CD4-positive, alpha-beta T cell treated with Interleukin-17A for 1 hour (primary cell): Measurements from ENCODE around the gene PDE11A.
"Not testable (repeated sequence)": the region's sequence is repeated elsewhere in the genome, so short reads cannot be mapped to it uniquely, and the experiment has no call there.

Experiments
- DNase-seq: peaks from one replicate; pipeline ENCODE4 v3.0.0-alpha.2; 2020

The PDE11A gene

DNA sequence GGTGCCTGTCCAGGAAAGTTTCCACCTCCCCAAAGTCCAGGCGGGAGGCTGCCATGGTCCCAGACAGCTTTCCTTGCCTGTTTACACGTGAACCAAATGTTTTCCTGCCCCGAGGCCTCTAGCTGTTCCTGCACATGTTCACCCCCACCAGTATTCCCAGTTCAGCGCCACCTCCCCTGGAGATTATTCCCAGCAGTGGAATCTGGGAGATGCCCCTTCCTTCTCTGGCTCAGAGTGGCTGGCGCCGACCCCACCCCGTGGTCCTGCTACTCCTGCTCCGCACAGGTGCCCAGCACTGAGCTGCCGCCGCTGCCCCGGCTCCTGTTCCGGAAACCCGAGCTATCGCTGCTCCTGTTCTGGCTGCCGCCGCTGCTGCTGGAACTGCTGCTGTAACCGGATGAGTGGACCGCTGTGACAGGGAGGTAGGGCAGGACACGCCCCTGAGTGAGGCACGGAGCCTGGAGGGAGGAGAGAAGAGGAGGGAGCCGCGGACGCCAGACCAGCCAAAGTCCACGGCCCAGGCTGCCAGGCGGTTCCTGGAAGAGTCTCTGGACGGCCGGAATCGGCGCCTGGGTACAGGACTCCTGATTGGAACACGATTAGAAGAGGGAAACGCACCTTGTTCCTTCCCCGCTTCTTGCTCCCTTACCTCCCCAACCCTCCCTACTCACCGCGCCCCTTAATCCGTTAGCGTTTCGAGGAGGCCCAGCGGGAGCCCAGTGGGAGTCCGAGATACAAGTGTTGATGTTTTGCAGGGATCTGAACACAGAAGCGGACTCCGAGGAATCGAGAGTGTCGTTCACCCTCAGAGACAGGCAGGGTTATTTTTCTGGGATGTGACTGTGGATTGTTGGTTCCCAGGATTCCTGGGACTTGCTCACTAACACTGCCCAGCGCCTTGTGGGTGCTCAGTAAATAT is at the start of gene PDE11A:
TSS of gene PDE11A (minus strand) at position 395 of the 919 bp plus-strand sequence. CDS start at position 55, 340 bp downstream.
- no peak for DNase-seq

DNA sequence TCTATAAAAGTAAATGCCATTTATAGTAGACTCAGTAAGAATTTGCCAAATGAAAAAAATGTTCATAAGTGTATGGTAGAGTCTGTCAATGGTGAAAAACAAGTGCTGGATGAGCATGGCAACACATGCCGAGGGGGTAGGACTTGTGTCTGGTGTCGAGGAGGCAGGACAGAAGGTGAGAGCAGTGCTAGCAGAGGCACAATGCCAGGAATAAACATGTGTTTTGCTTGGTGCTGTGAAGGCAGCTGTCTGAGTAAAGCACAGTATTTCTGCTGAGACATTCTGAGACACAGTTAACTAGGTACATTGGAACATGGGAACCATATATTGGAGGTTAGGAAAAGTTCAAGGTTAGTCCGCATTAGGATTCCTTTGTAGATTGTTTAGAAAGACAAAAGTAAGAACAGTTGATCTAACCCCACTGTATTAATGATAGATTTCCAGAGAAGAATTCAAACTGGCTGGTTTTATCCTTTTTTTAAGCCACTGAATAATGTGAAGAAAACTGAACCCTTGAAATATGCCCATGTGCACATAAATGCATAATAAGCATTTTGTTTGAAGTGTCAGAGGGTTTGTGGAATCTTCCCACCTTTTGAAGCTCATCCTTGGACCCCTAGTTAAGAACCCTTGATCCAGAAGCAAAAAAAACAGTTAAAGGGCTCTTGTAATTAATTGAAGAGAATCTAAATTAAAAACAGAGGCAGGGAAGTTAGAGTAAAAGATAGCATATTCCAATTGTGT is 46.8 kb upstream of the PDE11A start:
- no peak for DNase-seq

DNA sequence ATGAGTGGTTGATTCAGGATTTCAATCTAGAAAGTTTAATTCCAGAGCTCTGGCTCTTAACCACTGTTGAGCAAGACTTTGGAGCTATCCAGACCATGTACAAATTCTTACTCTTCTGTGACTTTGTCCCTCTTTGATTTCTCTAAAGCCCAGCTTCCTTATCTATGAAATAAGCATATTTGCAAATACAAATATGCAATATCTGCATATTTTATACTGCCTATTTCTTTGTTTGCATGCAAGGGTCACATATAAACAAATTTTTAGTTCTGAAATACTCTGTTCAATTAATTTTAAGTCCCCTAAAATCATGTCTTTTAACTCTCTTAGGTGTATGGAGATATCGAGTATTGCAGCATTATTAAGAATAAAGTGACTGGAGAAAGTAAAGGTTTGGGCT is 45.1 kb upstream of the PDE11A start:
- DNase-seq: no peak

DNA sequence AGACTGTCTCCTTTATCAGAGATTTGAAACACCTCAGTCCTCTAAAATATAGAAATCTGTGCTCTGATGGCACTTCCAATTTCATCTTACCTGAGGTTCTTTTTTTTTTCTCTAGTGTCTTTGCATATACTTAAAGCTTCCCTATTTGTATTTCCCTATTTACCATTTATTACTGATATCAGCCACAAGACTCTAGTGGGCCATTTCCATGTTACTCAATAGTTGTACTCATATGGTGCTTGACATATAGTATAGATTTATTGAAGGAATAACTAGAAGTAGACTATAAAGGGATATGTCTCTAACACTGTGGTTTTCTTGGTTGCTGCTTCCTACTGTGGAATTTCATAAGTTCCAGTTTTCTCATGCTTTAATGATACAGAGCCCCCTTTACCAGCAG is 42.7 kb upstream of the PDE11A start:
- DNase-seq: no peak

DNA sequence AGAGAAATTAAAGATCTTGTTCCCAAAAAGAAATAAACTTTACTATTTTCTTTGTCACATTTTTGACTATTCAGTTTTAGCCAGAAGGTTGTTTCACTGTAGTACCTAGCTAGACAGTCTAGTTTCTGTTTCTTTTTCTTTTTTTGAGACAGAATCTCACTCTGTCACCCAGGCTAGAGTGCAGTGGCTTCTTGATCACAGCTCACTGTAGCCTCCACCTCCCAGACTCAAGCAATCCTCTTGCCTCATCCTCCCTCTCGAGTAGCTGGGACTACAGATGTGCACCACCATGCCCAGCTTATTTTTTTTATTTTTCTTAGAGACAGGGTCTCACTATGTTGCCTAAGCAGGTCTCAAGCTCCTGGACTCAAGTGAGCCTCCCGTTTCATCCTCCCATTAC is 41.9 kb upstream of the PDE11A start:
- DNase-seq: no peak

DNA sequence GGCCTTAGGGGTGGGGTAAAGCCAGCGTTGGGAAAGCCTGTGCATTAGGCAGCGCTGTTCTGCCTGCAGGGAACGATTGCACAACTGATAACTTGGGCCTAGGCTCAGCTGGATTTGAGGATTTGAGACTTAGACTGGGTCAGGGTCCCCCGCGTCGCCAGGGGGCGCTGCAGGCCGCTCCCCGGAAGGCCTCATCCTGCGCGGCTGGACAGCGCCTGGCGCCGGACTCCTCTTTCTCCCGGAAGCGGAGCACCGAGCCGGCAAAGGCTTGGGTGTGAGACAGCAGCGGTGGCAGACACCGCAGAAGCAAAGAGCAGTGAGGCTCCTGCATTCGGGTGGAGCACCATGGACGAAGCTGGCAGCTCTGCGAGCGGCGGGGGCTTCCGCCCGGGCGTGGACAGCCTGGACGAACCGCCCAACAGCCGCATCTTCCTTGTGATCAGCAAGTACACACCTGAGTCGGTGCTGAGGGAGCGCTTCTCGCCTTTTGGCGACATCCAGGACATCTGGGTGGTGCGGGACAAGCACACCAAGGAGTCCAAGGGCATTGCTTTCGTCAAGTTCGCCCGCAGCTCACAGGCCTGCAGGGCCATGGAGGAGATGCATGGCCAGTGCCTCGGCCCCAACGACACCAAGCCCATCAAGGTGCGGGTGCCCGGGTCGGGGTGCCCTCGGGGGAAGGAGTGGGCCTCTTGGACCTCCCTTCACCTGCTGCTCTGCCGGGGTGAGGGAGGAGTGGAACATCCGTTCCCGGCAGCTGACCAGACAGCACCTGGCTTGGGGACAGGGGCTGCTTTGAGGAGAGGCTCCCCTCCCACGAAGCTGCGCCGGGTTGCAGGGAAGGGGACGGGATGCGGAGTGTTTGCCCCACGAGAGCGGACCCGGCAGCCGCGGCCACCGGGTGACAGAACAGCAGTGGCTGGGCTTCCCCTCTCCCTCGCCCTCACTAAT is 39.9 kb upstream of the PDE11A start, which contains the start of gene RBM45:
TSS of gene RBM45 (plus strand) at position 236 of the 951 bp plus-strand sequence. CDS start at position 346, 110 bp downstream.
- peak; percentile 86 for DNase-seq

DNA sequence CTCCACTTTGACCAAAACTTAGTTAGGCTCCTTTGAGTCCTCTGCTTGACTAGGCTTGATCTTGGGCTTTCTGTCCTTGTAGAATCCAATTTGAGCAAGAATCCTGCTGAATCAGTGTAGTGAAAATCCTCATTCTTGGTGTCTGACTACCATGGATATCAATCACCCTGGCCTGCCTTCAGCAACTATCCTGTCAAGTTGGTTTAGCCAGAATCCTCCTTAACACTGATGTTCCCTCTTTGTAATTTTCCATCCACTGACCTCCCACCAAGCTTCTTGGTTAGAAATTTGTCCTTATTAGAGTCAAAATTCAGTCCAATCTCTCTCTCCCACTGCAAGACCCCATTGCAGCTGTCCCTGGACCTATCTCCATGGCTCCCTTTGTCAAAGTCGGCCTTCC is 39.2 kb upstream of the PDE11A start:
- no peak for DNase-seq

DNA sequence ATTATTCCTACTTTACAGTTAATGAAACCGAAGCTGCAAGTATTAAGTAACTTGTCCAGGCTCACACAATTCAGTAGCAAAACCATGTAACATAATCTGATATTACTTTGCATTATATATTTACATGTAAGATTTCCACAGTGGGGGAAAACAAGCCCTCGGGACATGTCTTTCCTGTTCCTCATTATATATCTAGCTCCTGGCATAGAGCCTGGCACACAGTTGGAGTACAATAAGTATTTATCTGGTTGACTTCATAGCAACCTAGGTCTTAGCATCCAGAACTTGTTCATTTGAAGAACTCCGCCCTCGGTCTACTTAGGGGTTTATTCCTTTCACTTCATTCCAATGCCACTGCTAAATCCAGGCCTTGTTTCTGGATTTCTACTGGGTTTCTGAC is 38.1 kb upstream of the PDE11A start:
- no peak for DNase-seq

DNA sequence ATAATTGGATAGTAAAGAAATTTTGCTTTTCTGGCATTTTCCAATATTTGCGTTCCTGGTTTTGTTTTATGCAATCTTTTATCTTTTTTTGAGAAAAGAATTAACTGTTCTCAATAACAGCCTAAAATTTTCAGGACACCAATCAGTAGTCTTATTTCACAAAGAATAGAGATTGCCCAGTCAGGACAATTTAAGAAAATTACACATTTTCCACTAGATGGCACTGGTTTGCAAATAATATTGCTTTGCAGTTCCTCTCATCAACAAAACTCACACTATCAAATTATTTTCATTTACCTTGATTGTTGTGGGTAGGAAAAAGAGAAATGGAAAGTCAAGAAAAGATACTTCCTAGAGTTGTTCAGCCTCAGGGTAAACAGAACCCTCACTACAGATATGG is 37.2 kb upstream of the PDE11A start:
- DNase-seq: peak; percentile 59

DNA sequence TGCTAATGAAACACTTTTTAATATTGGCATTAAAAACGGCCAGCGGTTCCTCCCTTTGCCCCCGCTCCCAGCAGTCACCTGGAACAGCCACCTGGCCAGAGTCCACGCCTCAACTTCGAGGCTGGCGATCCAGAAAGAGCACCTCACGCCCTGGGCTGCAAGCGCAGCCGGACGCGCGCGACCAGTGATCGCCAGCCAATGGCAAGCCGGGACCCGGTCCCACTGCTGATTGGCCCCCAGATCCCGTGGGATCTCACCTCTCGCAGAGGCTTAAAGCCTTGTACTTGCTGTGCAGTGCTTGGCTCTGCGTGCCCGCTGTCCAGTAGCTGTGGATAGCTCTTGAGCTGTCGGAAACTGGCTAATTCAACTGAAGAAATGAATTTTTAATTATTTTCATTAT is 35.6 kb upstream of the PDE11A start:
- no peak for DNase-seq

DNA sequence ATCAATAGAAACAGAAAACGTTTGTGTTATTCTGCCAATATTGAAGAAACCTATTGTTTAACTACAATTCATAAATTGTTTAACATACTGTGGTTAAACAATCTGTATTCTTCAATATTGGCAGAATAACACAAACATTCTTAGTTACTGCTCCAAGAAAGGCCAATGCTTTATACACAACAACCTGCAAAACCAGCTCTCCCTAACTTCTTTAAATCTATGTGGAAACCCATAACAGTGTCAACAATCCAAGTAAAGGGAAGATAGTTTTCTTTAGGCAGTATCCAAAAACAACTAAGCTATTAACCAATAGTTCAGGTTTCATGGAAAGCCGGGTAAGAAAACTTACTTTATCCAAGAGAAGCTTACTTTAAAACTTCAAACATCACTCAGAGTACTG is 33.5 kb upstream of the PDE11A start:
- no peak for DNase-seq

DNA sequence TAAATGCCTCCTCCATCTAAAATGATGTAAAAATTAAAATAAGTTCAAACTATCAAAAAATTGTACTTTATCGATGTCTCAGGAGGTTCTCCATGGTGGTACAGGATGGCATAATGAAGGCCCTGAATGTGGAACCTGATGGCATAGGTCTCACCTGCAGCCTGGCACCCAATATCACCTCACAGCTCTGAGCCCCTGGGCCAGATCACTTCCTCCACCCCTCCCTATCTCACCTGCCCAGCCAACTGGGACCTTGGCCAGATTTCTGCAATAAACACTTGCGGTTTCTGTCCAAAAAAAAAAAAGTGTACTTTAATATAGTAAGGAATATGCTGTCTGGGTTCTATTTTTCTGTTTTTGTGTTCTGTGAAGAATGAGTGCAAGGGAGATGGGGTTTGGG is 33.0 kb upstream of the PDE11A start:
- no peak for DNase-seq

DNA sequence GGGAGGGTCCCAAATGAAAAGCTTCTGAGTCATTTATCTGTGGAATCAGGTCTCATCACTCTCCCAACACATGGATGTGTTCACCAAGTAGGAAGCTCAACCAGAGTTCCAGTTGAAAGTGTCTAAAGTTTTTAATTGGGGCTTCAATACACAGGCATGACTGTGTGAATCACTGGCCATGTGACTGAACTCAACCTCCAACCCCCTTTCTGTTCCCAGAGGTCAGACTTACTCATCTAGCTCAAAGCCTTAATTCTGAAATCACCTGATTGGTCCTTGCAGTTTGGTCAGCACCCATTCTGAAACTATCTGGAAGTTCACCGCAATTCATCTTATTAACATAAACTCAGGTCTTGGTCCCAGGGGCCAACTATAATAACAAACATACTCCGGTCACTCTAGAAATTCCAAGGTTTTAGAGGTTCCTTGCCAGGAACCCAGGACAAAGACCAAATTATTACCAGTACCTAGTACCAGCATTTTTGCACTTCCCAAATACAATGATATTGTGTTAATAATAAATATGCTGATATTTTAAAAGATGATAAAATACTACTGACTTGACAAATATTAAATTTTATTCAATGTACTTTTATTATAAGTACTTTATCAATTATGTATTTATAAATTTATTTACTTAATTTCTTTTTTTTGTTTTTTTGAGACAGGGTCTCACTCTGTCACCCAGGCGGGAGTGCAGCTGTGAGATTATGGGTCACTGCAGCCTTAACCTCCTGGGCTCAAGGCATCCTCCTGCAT is 28.9 kb upstream of the PDE11A start:
- DNase-seq: no peak

DNA sequence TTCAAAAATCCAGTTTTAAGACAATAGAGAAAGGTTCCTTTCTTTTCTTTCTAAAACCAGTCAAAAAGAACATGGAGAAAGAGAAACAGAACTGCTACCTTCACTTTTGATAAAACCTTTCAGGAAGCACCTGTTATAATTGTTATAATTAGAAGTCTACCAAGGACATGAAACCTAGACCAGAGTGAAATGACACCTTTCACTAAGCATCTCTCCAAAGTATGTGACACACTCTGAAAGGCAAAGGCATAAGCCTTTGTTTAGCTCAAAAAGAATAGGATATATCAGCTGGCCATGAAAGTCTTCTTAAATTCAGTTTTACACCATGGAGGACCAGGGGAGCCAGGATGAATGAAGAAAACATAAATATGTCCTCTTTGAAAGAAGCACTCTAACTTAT is 20.9 kb upstream of the PDE11A start:
- DNase-seq: no peak

DNA sequence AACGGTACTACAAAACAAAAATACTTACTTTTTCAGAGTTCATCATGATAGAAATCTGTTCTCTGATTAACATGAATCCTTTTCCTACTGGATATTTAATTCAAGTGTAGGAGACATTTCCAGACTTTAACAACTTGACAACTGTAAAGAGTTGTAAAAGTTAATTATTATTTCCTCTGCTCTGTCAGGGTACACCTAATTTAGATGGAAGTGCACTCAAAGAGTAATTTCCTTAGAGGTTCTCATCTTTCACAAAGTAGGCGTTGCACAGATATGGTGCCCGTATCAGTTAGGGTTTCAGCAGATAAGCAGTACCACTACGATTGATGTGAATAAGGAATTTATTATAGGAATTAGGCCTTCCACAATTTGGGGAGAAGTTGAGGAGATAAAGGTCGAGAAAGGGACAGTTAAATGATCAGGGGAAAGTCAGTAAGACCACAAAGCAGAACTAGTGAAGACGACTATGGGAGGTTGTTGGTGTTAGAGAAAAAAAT is 16.2 kb upstream of the PDE11A start:
- DNase-seq: no peak

DNA sequence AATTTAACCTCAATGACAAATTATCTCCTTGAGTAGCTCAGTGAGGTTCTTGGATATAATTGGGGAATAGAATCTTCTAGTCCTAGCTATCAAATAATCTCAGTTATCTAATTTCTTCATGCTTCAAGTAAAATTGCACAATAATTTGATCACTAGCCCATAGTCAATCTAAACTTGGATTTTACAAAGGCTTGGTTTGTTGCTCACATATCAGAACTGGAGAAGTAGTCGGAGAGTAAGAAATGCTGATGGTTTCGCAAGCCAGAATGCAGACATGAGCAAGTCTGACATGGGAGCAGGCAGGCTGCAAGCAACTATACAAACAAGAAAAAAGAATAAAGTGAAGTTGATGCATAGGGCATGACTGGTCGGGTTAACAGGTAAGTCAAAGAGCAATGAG is 11.7 kb upstream of the PDE11A start:
- DNase-seq: no peak

DNA sequence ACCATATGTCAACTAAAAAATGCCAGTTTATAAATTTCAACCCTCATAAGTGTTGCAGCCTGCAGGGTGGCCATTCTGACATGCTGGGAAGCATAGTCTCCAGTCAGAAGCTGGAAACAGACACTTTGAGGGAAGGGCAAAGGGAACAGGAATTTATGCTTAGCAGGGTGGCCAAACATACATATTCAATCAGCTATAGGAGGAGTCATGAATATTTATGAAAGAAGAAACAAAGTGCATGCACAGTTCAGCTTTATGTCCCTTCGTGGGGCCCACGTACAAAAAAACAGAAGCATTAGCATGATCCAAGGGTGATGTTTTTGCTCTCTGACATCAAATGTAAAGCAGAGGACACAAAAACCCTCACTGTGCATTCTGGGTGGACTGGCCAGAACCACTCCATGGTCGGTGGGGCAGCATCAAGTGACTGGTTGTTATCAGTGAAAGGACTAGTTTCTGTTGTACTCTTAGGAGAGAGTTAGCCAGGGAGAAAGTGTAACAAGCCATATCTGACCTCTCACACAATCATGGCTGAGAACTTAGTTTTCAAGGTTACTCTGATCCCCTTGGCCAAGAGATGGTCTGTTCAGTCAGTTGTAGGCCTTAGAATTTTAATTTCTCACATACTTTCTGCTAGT is 9.9 kb upstream of the PDE11A start:
- DNase-seq: no peak

DNA sequence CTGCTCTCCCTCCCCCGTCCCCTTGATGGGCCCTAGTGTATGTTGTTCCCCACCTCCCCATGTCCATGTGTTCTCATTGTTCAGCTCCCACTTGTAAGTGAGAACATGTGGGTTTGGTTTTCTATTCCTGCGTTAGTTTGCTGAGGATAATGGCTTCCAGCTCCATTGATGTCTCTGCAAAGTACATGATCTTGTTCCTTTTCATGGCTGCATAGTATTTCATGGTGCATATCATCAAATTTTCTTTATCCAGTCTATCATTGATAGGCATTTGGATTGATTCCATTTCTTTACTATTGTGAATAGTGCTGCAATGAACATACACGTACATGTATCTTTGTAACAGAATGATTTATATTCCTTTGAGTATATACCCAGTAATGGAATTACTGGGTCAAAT is 6.7 kb upstream of the PDE11A start:
- DNase-seq: not testable (repeated sequence)

DNA sequence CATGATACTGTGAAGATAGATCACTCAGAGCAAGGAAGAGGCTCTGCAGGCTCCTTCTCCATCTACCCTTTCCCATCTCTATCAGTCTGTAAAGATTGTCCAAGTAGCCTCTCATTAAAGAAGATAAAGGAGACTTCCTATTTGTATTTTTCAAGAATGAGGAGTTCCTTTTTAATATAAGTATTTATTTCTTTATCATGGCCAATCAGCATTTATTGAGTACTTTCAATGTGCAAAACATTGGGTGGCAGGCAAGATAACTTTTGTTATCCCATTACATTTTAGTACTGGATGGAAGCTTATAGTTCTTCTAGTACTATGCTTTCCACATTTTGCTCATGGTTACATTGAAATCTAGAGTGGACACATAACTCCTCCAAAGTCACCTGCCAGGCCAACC is 3.6 kb upstream of the PDE11A start:
- DNase-seq: no peak

DNA sequence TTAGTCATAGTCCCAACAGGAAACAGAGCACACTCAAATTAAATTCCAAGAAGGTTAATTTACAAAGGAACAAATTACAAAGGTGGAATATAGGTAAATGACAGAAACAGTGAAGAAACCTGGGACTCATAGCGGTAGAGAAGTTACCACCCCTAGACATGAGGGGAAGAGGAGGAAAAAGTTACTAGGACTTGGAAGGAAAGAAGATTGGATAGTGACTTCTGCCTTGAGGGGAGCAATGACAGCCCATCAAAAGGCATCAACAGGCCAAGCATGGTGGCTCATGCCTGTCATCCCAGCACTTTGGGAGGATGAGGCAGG is 2.4 kb upstream of the PDE11A start:
- no peak for DNase-seq
